HG03097 (cell line): Measurements from ENCODE around the gene METAP1.
"Not testable (repeated sequence)": the region's sequence is repeated elsewhere in the genome, so short reads cannot be mapped to it uniquely, and the experiment has no call there.

Experiments
- ATAC-seq: cut with Tn5 transposase; IDR thresholded peaks from one replicate; pipeline ENCODE4 v1.9.1; 2021; ENCODE audit not compliant: unreplicated experiment, low FRiP score

METAP1 gene

GRCh38 chr4:99090481-99091215, 95.1 kb downstream of the METAP1 start:
- ATAC-seq, result no peak

GRCh38 chr4:99091216-99091575, 95.7 kb downstream of the METAP1 start:
- ATAC-seq, result no peak

GRCh38 chr4:99091841-99092240, 96.3 kb downstream of the METAP1 start:
- ATAC-seq, result not testable (repeated sequence)

GRCh38 chr4:99099311-99099710, 103.8 kb downstream of the METAP1 start:
- no peak for ATAC-seq

- not testable (repeated sequence) for ATAC-seq
Measured at GRCh38 chr4:99099814-99100213, 104.3 kb downstream of the METAP1 start.

GRCh38 chr4:99100876-99101275, 105.4 kb downstream of the METAP1 start:
- no peak for ATAC-seq

- no peak for ATAC-seq
Measured at GRCh38 chr4:99102634-99103033, 107.1 kb downstream of the METAP1 start.

GRCh38 chr4:99103166-99103565, 107.6 kb downstream of the METAP1 start:
- ATAC-seq, result no peak

GRCh38 chr4:99104153-99104552, 108.6 kb downstream of the METAP1 start:
- ATAC-seq, result no peak

GRCh38 chr4:99109286-99109685, 113.8 kb downstream of the METAP1 start:
- ATAC-seq, result not testable (repeated sequence)
